ENCODE measurements around the gene CHAMP1. TPM values are rescaled to one million over a fixed set of nuclear protein-coding genes. Genes with fewer than 3 reads are reported as not detected.

Gene CHAMP1
- polyA plus RNA-seq, 1 donor from 2014 or later: 13.0 TPM

- Histone ChIP-seq H2AFZ (ENCODE audit: low read depth, low read length) (no peak overlapping the region), H3K27ac (ENCODE audit: low read length) (no peak overlapping the region), H3K4me3 (ENCODE audit: low read length) (no peak overlapping the region), H3K27me3 (ENCODE audit: insufficient read depth, low read depth, low read length) (no peaks in the 10 kb centered on the region), H3K4me2 (ENCODE audit: low read length) (no peak overlapping the region), H3F3A (ENCODE audit: insufficient read depth, low read length, poor library complexity, severe bottlenecking) (no peaks in the 10 kb centered on the region), H3K36me3 (ENCODE audit: insufficient read depth, low read length) (peaks cover 16% of the 10 kb centered on the region), H3K9ac (ENCODE audit: low read length) (no peak overlapping the region), H3K9me3 (ENCODE audit: low read length) (no peaks in the 10 kb centered on the region), H3K79me2 (replicated peaks; ENCODE audit: insufficient read depth, low read length) (peaks cover 53% of the 10 kb centered on the region), H3K9me2 (ENCODE audit: insufficient read depth, low read length) (no peaks in the 10 kb centered on the region), H4K20me1 (ENCODE audit: insufficient read depth) (no peaks in the 10 kb centered on the region)
- TF ChIP-seq TAF1 (IDR thresholded peaks at IDR 0.05; ENCODE audit: low read depth) (no peak), EP300 (conservative IDR thresholded peaks at IDR 0.05; ENCODE audit: poor library complexity, severe bottlenecking) (no peak), EZH2 (IDR thresholded peaks at IDR 0.05; ENCODE audit: borderline replicate concordance, insufficient read depth, low read length, poor library complexity, severe bottlenecking) (no peak), RAD21 (conservative IDR thresholded peaks at IDR 0.05) (no peak), MXI1 (conservative IDR thresholded peaks at IDR 0.05; ENCODE audit: poor library complexity, severe bottlenecking) (no peak), POLR2AphosphoS5 (IDR thresholded peaks at IDR 0.05) (no peak)
These were observed 5.8 kb downstream of the CHAMP1 start for GRCh38 chr13:114320065-114320464.

- Histone ChIP-seq H3K9ac (ENCODE audit: low read length) (no peak overlapping the region), H3K4me3 (ENCODE audit: low read length) (no peak overlapping the region), H3K9me2 (ENCODE audit: insufficient read depth, low read length) (no peaks in the 10 kb centered on the region), H3F3A (ENCODE audit: insufficient read depth, low read length, poor library complexity, severe bottlenecking) (no peaks in the 10 kb centered on the region), H3K4me2 (ENCODE audit: low read length) (no peak overlapping the region), H3K9me3 (ENCODE audit: low read length) (no peaks in the 10 kb centered on the region), H2AFZ (ENCODE audit: low read depth, low read length) (no peak overlapping the region), H3K36me3 (ENCODE audit: insufficient read depth, low read length) (peaks cover 27% of the 10 kb centered on the region), H3K27me3 (ENCODE audit: insufficient read depth, low read depth, low read length) (no peaks in the 10 kb centered on the region), H3K79me2 (replicated peaks; ENCODE audit: insufficient read depth, low read length) (peaks cover 50% of the 10 kb centered on the region), H4K20me1 (ENCODE audit: insufficient read depth) (no peaks in the 10 kb centered on the region), H3K27ac (ENCODE audit: low read length) (no peak overlapping the region)
- TF ChIP-seq EZH2 (IDR thresholded peaks at IDR 0.05; ENCODE audit: borderline replicate concordance, insufficient read depth, low read length, poor library complexity, severe bottlenecking) (no peak), MXI1 (conservative IDR thresholded peaks at IDR 0.05; ENCODE audit: poor library complexity, severe bottlenecking) (no peak), RAD21 (conservative IDR thresholded peaks at IDR 0.05) (no peak), TAF1 (IDR thresholded peaks at IDR 0.05; ENCODE audit: low read depth) (no peak), CTCF (IDR thresholded peaks at IDR 0.05; ENCODE audit: poor library complexity, severe bottlenecking) (no peak), EP300 (conservative IDR thresholded peaks at IDR 0.05; ENCODE audit: poor library complexity, severe bottlenecking) (no peak), REST (IDR thresholded peaks at IDR 0.05; ENCODE audit: borderline replicate concordance) (no peak), POLR2AphosphoS5 (IDR thresholded peaks at IDR 0.05) (no peak), SMC3 (conservative IDR thresholded peaks at IDR 0.05; ENCODE audit: poor library complexity) (no peak)
These were observed 7.0 kb downstream of the CHAMP1 start for GRCh38 chr13:114321256-114321655.

Measured in neural cell (in vitro differentiated cells).